ENCODE results near the gene GGA1. TPM values are rescaled to one million over a fixed set of nuclear protein-coding genes. Genes with fewer than 3 reads are reported as not detected.

Gene GGA1
- total and polyA plus RNA-seq, 9 of the 15 experiments (the other 6 are each of a cell fraction or from before 2014, with no cell fraction given): 1.5 to 69.5 (median 31.6) TPM

GRCh38 chr22:37633625-37634416 is 25.2 kb downstream of the GGA1 start (continued):
- TF ChIP-seq SIN3A (IDR thresholded peaks at IDR 0.05; ENCODE audit: borderline replicate concordance in 2 of 2, control insufficient read depth in 1 of 2, low read depth in 2 of 2, low read length in 2 of 2) (peak in 1 of 2 experiments; percentile 23; a peak in 1 of 4 replicates), NR2C2 (CRISPR knock-in tag; IDR thresholded peaks at IDR 0.05) (no peak), NR2C2 (tag; IDR thresholded peaks at IDR 0.05) (peak; percentile 33; the same call in 1 of the 2 replicates), ZC3H11A (IDR thresholded peaks at IDR 0.05; ENCODE audit: low read depth, low read length) (no peak), ELF4 (CRISPR knock-in tag; IDR thresholded peaks at IDR 0.05) (no peak), ZBTB40 (IDR thresholded peaks at IDR 0.05) (no peak), ZBTB40 (CRISPR knock-in tag; IDR thresholded peaks at IDR 0.05) (no peak), ETV6 (IDR thresholded peaks at IDR 0.05; ENCODE audit: borderline replicate concordance in 1 of 2, low read depth in 2 of 2, low read length in 1 of 2) (no peak), ETV6 (CRISPR knock-in tag; IDR thresholded peaks at IDR 0.05; ENCODE audit: borderline replicate concordance) (no peak), KAT2B (IDR thresholded peaks at IDR 0.05; ENCODE audit: low read depth, low read length) (no peak), JUND (IDR thresholded peaks at IDR 0.05; ENCODE audit: borderline replicate concordance, low read depth, low read length) (peak; percentile 21; the same call in 1 of the 2 replicates), JUND (tag; IDR thresholded peaks at IDR 0.05; ENCODE audit: borderline replicate concordance, low read depth, low read length) (no peak), FOXM1 (IDR thresholded peaks at IDR 0.05; ENCODE audit: low read depth) (no peak), FOXM1 (CRISPR knock-in tag; IDR thresholded peaks at IDR 0.05; ENCODE audit: low read depth) (no peak), SNRNP70 (optimal IDR thresholded peaks at IDR 0.05; ENCODE audit: low read depth, low read length) (no peak), KLF1 (tag; IDR thresholded peaks at IDR 0.05) (no peak), SP2 (IDR thresholded peaks at IDR 0.05; ENCODE audit: extremely low read depth, low read depth, low read length, poor library complexity, severe bottlenecking) (no peak)

Measured in K562 (cell line).